Nephron (organoid): ENCODE measurements around the gene BTRC.
A peak's percentile ranks its signal among the peaks of the same experiment; 100 is the strongest.

Experiments used
- H3K27ac Mint-ChIP-seq, 3 experiments: 2 replicates each; pipeline ENCODE4 v1.8.0; 2020; ENCODE audit warnings: mixed read lengths in 3 of 3, mild to moderate bottlenecking in 2 of 3, moderate library complexity in 1 of 3
- H3K27me3 Mint-ChIP-seq: 2 replicates; pipeline ENCODE4 v1.8.0; 2021; ENCODE audit warnings: low read depth, mild to moderate bottlenecking, moderate library complexity, mixed read lengths
- H3K36me3 Mint-ChIP-seq: 2 replicates; pipeline ENCODE4 v1.8.0; 2020; ENCODE audit warnings: low read depth, mixed read lengths
- H3K4me1 Mint-ChIP-seq: 2 replicates; pipeline ENCODE4 v1.8.0; 2020; ENCODE audit warnings: mixed read lengths
- H3K4me3 Mint-ChIP-seq, 3 experiments: 2 replicates each; pipeline ENCODE4 v1.8.0; 2020; ENCODE audit warnings: mild to moderate bottlenecking in 3 of 3, mixed read lengths in 3 of 3, moderate library complexity in 2 of 3
- H3K9me3 Mint-ChIP-seq: 2 replicates; pipeline ENCODE4 v1.8.0; 2020; ENCODE audit warnings: mixed read lengths
- CTCF ChIP-seq, 3 experiments: fragments of 200-600 bp; sonication (generic); IDR thresholded peaks; one replicate each; pipeline ENCODE4 v1.5.0; 2021; ENCODE audit warnings: antibody characterized with exemption in 3 of 3; ENCODE audit not compliant: unreplicated experiment in 3 of 3

Gene BTRC

GRCh38 chr10:101576211-101576863 lies 222.4 kb downstream of the BTRC start:
- H3K4me3 Mint-ChIP-seq: no peak overlapping the region
- H3K27ac Mint-ChIP-seq: no peak overlapping the region
- peaks cover 8% of the 10 kb centered on the region for H3K27me3 Mint-ChIP-seq
- no peaks in the 10 kb centered on the region for H3K9me3 Mint-ChIP-seq
- TF ChIP-seq CTCF (IDR thresholded peaks at IDR 0.05; ENCODE audit: unreplicated experiment in 3 of 3): no peak
- no peaks in the 10 kb centered on the region for H3K4me1 Mint-ChIP-seq
- H3K36me3 Mint-ChIP-seq: peaks cover 9% of the 10 kb centered on the region

GRCh38 chr10:101577121-101577871 lies 223.3 kb downstream of the BTRC start:
- Mint-ChIP-seq H3K4me3 (no peak overlapping the region), H3K27ac (no peak overlapping the region), H3K4me1 (no peaks in the 10 kb centered on the region), H3K27me3 (peaks cover 8% of the 10 kb centered on the region), H3K9me3 (no peaks in the 10 kb centered on the region), H3K36me3 (peaks cover 12% of the 10 kb centered on the region)
- TF ChIP-seq CTCF (IDR thresholded peaks at IDR 0.05; ENCODE audit: unreplicated experiment in 3 of 3): no peak

- Mint-ChIP-seq H3K4me1 (no peaks in the 10 kb centered on the region), H3K27ac (peak overlapping the region in 1 of 3 experiments; percentile 74), H3K27me3 (peaks cover 3% of the 10 kb centered on the region), H3K9me3 (no peaks in the 10 kb centered on the region), H3K4me3 (no peak overlapping the region), H3K36me3 (peaks cover 16% of the 10 kb centered on the region)
- TF ChIP-seq CTCF (IDR thresholded peaks at IDR 0.05; ENCODE audit: unreplicated experiment in 3 of 3): no peak
These were observed 224.2 kb downstream of the BTRC start for GRCh38 chr10:101578192-101578591.

GRCh38 chr10:101578803-101579515 lies 225.0 kb downstream of the BTRC start:
- Mint-ChIP-seq H3K4me3 (no peak overlapping the region), H3K9me3 (no peaks in the 10 kb centered on the region), H3K27me3 (peaks cover 3% of the 10 kb centered on the region), H3K27ac (no peak overlapping the region), H3K36me3 (peaks cover 21% of the 10 kb centered on the region), H3K4me1 (no peaks in the 10 kb centered on the region)
- no peak for TF ChIP-seq CTCF (IDR thresholded peaks at IDR 0.05; ENCODE audit: unreplicated experiment in 3 of 3)

GRCh38 chr10:101579516-101579870 lies 225.5 kb downstream of the BTRC start:
- peaks cover 24% of the 10 kb centered on the region for H3K36me3 Mint-ChIP-seq

More at GRCh38 chr10:101579516-101579870, 225.5 kb downstream of the BTRC start:
- Mint-ChIP-seq H3K4me1 (no peaks in the 10 kb centered on the region), H3K9me3 (no peaks in the 10 kb centered on the region), H3K4me3 (no peak overlapping the region), H3K27me3 (peaks cover 3% of the 10 kb centered on the region), H3K27ac (no peak overlapping the region)
- TF ChIP-seq CTCF (IDR thresholded peaks at IDR 0.05; ENCODE audit: unreplicated experiment in 3 of 3): no peak
